H9 (cell line): ENCODE results near the gene SIRT7. TPM values are rescaled to one million over a fixed set of nuclear protein-coding genes. Genes with fewer than 3 reads are reported as not detected.

Experiments
- DNase-seq: peaks from one replicate; pipeline ENCODE4 v3.0.0-alpha.2; 2017
- H2AFZ ChIP-seq: one replicate; pipeline ENCODE4 v1.6.1; 2013; ENCODE audit warnings: mild to moderate bottlenecking, low read length, control low read depth, moderate library complexity
- H2AK5ac ChIP-seq: 2 replicates; pipeline ENCODE4 v1.6.1; 2013; ENCODE audit warnings: low read length, control low read depth, mixed read lengths; ENCODE audit not compliant: insufficient read length
- H2BK120ac ChIP-seq: one replicate; pipeline ENCODE4 v1.6.1; 2013; ENCODE audit warnings: low read depth, mild to moderate bottlenecking, low read length, control low read depth, inconsistent platforms; ENCODE audit not compliant: poor library complexity, severe bottlenecking
- H2BK12ac ChIP-seq: 2 replicates; pipeline ENCODE4 v1.6.1; 2013; ENCODE audit warnings: low read length, control low read depth, mixed read lengths, low read depth; ENCODE audit not compliant: insufficient read length
- H2BK15ac ChIP-seq: 2 replicates; pipeline ENCODE4 v1.6.1; 2013; ENCODE audit warnings: low read depth, low read length, control low read depth
- H2BK20ac ChIP-seq: one replicate; pipeline ENCODE4 v1.6.1; 2013; ENCODE audit warnings: low read depth, mild to moderate bottlenecking, low read length, control low read depth, inconsistent platforms; ENCODE audit not compliant: poor library complexity, severe bottlenecking
- H2BK5ac ChIP-seq: 2 replicates; pipeline ENCODE4 v1.6.1; 2013; ENCODE audit warnings: low read length, control low read depth, mixed read lengths; ENCODE audit not compliant: insufficient read length
- H3K14ac ChIP-seq: 2 replicates; pipeline ENCODE4 v1.6.1; 2013; ENCODE audit warnings: low read length, control low read depth; ENCODE audit not compliant: insufficient read depth
- H3K18ac ChIP-seq: 2 replicates; pipeline ENCODE4 v1.6.1; 2013; ENCODE audit warnings: low read depth, mild to moderate bottlenecking, mixed read lengths, low read length, control low read depth; ENCODE audit not compliant: insufficient read length
- H3K23ac ChIP-seq: 2 replicates; pipeline ENCODE4 v1.6.1; 2013; ENCODE audit warnings: low read length, control low read depth, mixed read lengths, low read depth; ENCODE audit not compliant: insufficient read length
- H3K23me2 ChIP-seq: 2 replicates; pipeline ENCODE4 v1.6.1; 2013; ENCODE audit warnings: low read depth, mild to moderate bottlenecking, mixed read lengths, low read length, control low read depth; ENCODE audit not compliant: insufficient read length, poor library complexity, severe bottlenecking
- H3K27ac ChIP-seq: 2 replicates; pipeline ENCODE4 v1.5.1; 2013; ENCODE audit warnings: low read length, control low read depth, mixed read lengths, low read depth; ENCODE audit not compliant: insufficient read length
- H3K27me3 ChIP-seq: 2 replicates; pipeline ENCODE4 v1.6.1; 2013; ENCODE audit warnings: low read length, control low read depth, inconsistent platforms; ENCODE audit not compliant: insufficient read depth
- H3K4ac ChIP-seq: 2 replicates; pipeline ENCODE4 v1.6.1; 2013; ENCODE audit warnings: low read depth, mild to moderate bottlenecking, control low read depth, inconsistent platforms, low read length, moderate library complexity
- H3K4me1 ChIP-seq: 2 replicates; pipeline ENCODE4 v1.6.1; 2013; ENCODE audit warnings: low read length, control low read depth, inconsistent platforms; ENCODE audit not compliant: insufficient read depth
- H3K4me2 ChIP-seq: 2 replicates; pipeline ENCODE4 v1.6.1; 2013; ENCODE audit warnings: low read length, control low read depth, mixed read lengths; ENCODE audit not compliant: insufficient read length, insufficient read depth
- H3K56ac ChIP-seq: 2 replicates; pipeline ENCODE4 v1.6.1; 2013; ENCODE audit warnings: low read depth, mild to moderate bottlenecking, mixed read lengths, low read length, control low read depth; ENCODE audit not compliant: insufficient read length
- H3K79me1 ChIP-seq: 2 replicates; pipeline ENCODE4 v1.6.1; 2013; ENCODE audit warnings: low read depth, mild to moderate bottlenecking, moderate library complexity, low read length, control low read depth, inconsistent platforms; ENCODE audit not compliant: insufficient read depth, poor library complexity, severe bottlenecking
- H3K79me2 ChIP-seq: 2 replicates; pipeline ENCODE4 v1.6.1; 2013; ENCODE audit warnings: low read length, control low read depth, inconsistent platforms; ENCODE audit not compliant: insufficient read depth
- H3K9ac ChIP-seq: 2 replicates; pipeline ENCODE4 v1.6.1; 2013; ENCODE audit warnings: low read length, control low read depth, mixed read lengths; ENCODE audit not compliant: insufficient read length; ENCODE audit errors: extremely low read depth
- H3K9me3 ChIP-seq: one replicate; pipeline ENCODE4 v1.6.1; 2013; ENCODE audit warnings: low read depth, low read length, inconsistent platforms; ENCODE audit not compliant: control insufficient read depth
- H3T11ph ChIP-seq: one replicate; pipeline ENCODE4 v1.6.1; 2013; ENCODE audit warnings: mild to moderate bottlenecking, low read length, control low read depth, inconsistent platforms
- H4K20me1 ChIP-seq: one replicate; pipeline ENCODE4 v1.6.1; 2013; ENCODE audit not compliant: control insufficient read depth, insufficient read length, insufficient read depth
- H4K5ac ChIP-seq: 2 replicates; pipeline ENCODE4 v1.6.1; 2013; ENCODE audit warnings: low read depth, mild to moderate bottlenecking, mixed read lengths, low read length, control low read depth; ENCODE audit not compliant: insufficient read length
- H4K8ac ChIP-seq: replicated peaks from 2 replicates; pipeline ENCODE4 v1.6.1; 2013; ENCODE audit warnings: low read length, control low read depth, mixed read lengths, low read depth; ENCODE audit not compliant: insufficient read length
- H4K91ac ChIP-seq: 2 replicates; pipeline ENCODE4 v1.6.1; 2013; ENCODE audit warnings: low read depth, mild to moderate bottlenecking, moderate library complexity, mixed read lengths, low read length, control low read depth; ENCODE audit not compliant: insufficient read length
- H3K27ac Mint-ChIP-seq, 3 experiments: 2 replicates in 2 of 3; 3 replicates in 1 of 3; pipeline ENCODE4 v1.8.0; 2020 to 2021; ENCODE audit warnings: mixed read lengths in 3 of 3, mild to moderate bottlenecking in 1 of 3, moderate library complexity in 1 of 3
- H3K27me3 Mint-ChIP-seq: 2 replicates; pipeline ENCODE4 v1.8.0; 2021; ENCODE audit warnings: low read depth, mild to moderate bottlenecking, moderate library complexity, mixed read lengths
- H3K36me3 Mint-ChIP-seq, 3 experiments: 2 replicates in 2 of 3; 3 replicates in 1 of 3; pipeline ENCODE4 v1.8.0; 2020 to 2021; ENCODE audit warnings: low read depth in 3 of 3, mixed read lengths in 3 of 3; ENCODE audit not compliant: insufficient read depth in 1 of 3
- H3K4me1 Mint-ChIP-seq, 2 experiments: 2 replicates each; pipeline ENCODE4 v1.8.0; 2020; ENCODE audit warnings: mixed read lengths in 2 of 2
- H3K4me3 Mint-ChIP-seq, 2 experiments: 2 replicates in 1 of 2; 3 replicates in 1 of 2; pipeline ENCODE4 v1.8.0; 2020 to 2021; ENCODE audit warnings: mild to moderate bottlenecking in 2 of 2, mixed read lengths in 2 of 2, moderate library complexity in 1 of 2
- H3K9me3 Mint-ChIP-seq, 2 experiments: 2 replicates in 1 of 2; 3 replicates in 1 of 2; pipeline ENCODE4 v1.8.0; 2020; ENCODE audit warnings: mild to moderate bottlenecking in 2 of 2, mixed read lengths in 2 of 2, moderate library complexity in 1 of 2
- CTCF ChIP-seq: fragments of 200-600 bp; sonication (generic); conservative IDR thresholded peaks from 3 replicates; pipeline ENCODE4 v1.8.0; 2021; ENCODE audit warnings: antibody characterized with exemption, mild to moderate bottlenecking
- WGBS: extraction: QIAGEN DNeasy Blood & Tissue Kit; methylation state at CpG from one replicate; pipeline ENCODE4 v1.1.7; 2013; ENCODE audit warnings: missing lambda C conversion rate, low lambda C conversion rate, mixed read lengths; ENCODE audit not compliant: insufficient read length; ENCODE audit errors: extremely low coverage; 5-methylcytosine and 5-hydroxymethylcytosine counted together
- total RNA-seq: library from RNA; stranded (reverse); gene quantifications from 2 replicates; pipeline ENCODE4 v1.2.1, GENCODE V29; 2021

Gene SIRT7
- total RNA-seq, 1 experiment from 2014 or later = 29.7 TPM

DNA sequence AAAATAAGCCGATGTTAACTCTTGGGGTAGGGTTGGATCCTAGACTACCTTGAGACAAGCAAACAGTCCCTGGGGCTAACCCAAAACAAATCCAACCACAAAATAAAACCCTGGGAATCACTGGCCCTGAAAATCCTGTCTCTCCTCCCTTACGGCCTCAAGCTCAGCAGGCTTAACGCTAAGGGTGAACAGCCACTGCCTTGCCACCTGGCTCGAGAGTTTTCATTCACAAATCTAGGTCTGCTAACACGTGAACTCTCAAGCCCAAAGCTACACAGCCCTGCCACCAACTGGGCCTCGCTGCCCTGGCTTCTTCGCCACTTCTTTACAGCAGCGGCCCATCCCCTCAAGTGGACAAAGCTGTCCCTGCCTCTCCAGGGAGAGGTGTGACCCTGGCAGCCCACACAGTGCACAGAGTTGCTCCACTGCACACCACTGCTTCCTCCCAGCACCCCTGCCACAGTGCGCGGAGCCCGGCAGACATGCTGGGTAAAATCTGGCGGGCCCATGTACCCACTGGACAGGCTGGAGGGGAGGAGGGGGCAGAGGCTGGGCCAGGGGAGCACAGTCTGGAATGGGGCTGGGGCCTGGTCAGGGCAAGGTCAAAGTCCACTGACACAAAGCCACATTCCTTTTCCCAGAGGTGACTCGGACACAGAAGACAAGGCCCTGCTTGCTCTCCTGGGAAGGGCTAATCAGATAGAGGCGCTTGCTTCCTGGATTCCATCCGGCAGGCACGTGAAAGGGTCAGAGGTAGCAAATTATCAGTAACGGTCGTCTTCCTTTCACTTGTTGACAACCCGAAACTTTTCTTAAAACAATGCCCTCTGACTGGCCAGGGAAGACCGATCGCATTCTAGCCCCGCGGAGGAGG is 7.8 kb downstream of the SIRT7 start:
- Mint-ChIP-seq H3K27ac (no peak overlapping the region), H3K4me1 (peaks cover 0 to 2% of the 10 kb centered on the region in 2 experiments; a peak in 2 of 4 replicates), H3K4me3 (peak overlapping the region; percentile 79 to 92), H3K27me3 (no peaks in the 10 kb centered on the region), H3K9me3 (no peaks in the 10 kb centered on the region), H3K36me3 (peaks cover 15 to 34% (median 27%) of the 10 kb centered on the region in 3 experiments; a peak in 6 of 7 replicates)
- H3K4me1 ChIP-seq = no peaks in the 10 kb centered on the region
- no peak overlapping the region for H3K23ac ChIP-seq
- H3K79me2 ChIP-seq = no peaks in the 10 kb centered on the region
- H2BK20ac ChIP-seq = no peak overlapping the region
- no peak overlapping the region for H3K14ac ChIP-seq
- no peak overlapping the region for H3K4ac ChIP-seq
- peak overlapping the region; percentile 48 for H3K4me2 ChIP-seq
- no peak overlapping the region for H2BK5ac ChIP-seq
- H2BK15ac ChIP-seq = no peak overlapping the region
- no peaks in the 10 kb centered on the region for H3K27me3 ChIP-seq
- H2AFZ ChIP-seq = no peak overlapping the region
- no peak overlapping the region for H3K56ac ChIP-seq
- H3K79me1 ChIP-seq = no peaks in the 10 kb centered on the region
- no peak for TF ChIP-seq CTCF
- peaks cover 6% of the 10 kb centered on the region for H3K23me2 ChIP-seq
- no peaks in the 10 kb centered on the region for H4K20me1 ChIP-seq
- no peak overlapping the region for H3K18ac ChIP-seq
- no peak overlapping the region for H2BK120ac ChIP-seq
- no peak overlapping the region for H4K91ac ChIP-seq
- no peak overlapping the region for H2BK12ac ChIP-seq
- H3K27ac ChIP-seq = no peak overlapping the region
- no peak overlapping the region for H4K8ac ChIP-seq
- no peak overlapping the region for H2AK5ac ChIP-seq
- no peak for DNase-seq
- no CpG with 5 or more reads among the region's 23 CpGs for WGBS
- H3T11ph ChIP-seq = no peak overlapping the region
- no peak overlapping the region for H4K5ac ChIP-seq
- H3K9me3 ChIP-seq = no peaks in the 10 kb centered on the region
- H3K9ac ChIP-seq = peak overlapping the region; percentile 21
